ENCODE measurements around the gene CRTC3.

CRTC3 gene

GRCh38 chr15:90562669-90563068 lies 32.9 kb downstream of the CRTC3 start:
- ChIA-PET POLR2A (no interaction called here), CTCF (interaction anchor here (2.1 kb wide), 1 partner anchor 243 kb away, joined by 7 read pairs; no protein-coding TSS in a partner anchor)
- no peak for TF ChIP-seq CTCF (IDR thresholded peaks at IDR 0.05; ENCODE audit: insufficient read depth, low read length, missing control alignments)
- DNase-seq (ENCODE audit: low read depth, low spot score) = no peak
- no peak overlapping the region for H3K4me3 ChIP-seq (ENCODE audit: low read depth, low read length)

GRCh38 chr15:90563463-90563862 lies 33.7 kb downstream of the CRTC3 start:
- DNase-seq (ENCODE audit: low read depth, low spot score) = no peak
- POLR2A ChIA-PET = no interaction called here
- no peak for TF ChIP-seq CTCF (IDR thresholded peaks at IDR 0.05; ENCODE audit: insufficient read depth, low read length, missing control alignments)
- CTCF ChIA-PET = interaction anchor here (2.1 kb wide), 1 partner anchor 243 kb away, joined by 7 read pairs; no protein-coding TSS in a partner anchor
- no peak overlapping the region for H3K4me3 ChIP-seq (ENCODE audit: low read depth, low read length)

GRCh38 chr15:90564051-90564450 lies 34.3 kb downstream of the CRTC3 start:
- no peak overlapping the region for H3K4me3 ChIP-seq (ENCODE audit: low read depth, low read length)
- CTCF ChIA-PET = interaction anchor here (1.3 to 2.1 kb wide), 2 partner anchors 35 to 244 kb away, joined by 4 to 7 read pairs; no protein-coding TSS in a partner anchor
- DNase-seq (ENCODE audit: low read depth, low spot score) = no peak
- POLR2A ChIA-PET = no interaction called here
- TF ChIP-seq CTCF (IDR thresholded peaks at IDR 0.05; ENCODE audit: insufficient read depth, low read length, missing control alignments) = no peak

GRCh38 chr15:90564590-90564989 lies 34.9 kb downstream of the CRTC3 start:
- H3K4me3 ChIP-seq (ENCODE audit: low read depth, low read length) = no peak overlapping the region
- ChIA-PET CTCF (interaction anchor here (1.3 to 2.1 kb wide), 2 partner anchors 34 to 245 kb away, joined by 4 to 7 read pairs; no protein-coding TSS in a partner anchor), POLR2A (no interaction called here)
- TF ChIP-seq CTCF (IDR thresholded peaks at IDR 0.05; ENCODE audit: insufficient read depth, low read length, missing control alignments) = no peak
- no peak for DNase-seq (ENCODE audit: low read depth, low spot score)

- TF ChIP-seq CTCF (IDR thresholded peaks at IDR 0.05; ENCODE audit: insufficient read depth, low read length, missing control alignments) = no peak
- CTCF ChIA-PET = interaction anchor here (1.2 kb wide), 1 partner anchor 273 kb away, joined by 3 read pairs; no protein-coding TSS in a partner anchor
- POLR2A ChIA-PET = no interaction called here
Measured at GRCh38 chr15:90565866-90566265, 36.1 kb downstream of the CRTC3 start.

GRCh38 chr15:90570643-90571042 lies 40.9 kb downstream of the CRTC3 start:
- H3K4me3 ChIP-seq (ENCODE audit: low read depth, low read length) = no peak overlapping the region
- no peak for DNase-seq (ENCODE audit: low read depth, low spot score)
- TF ChIP-seq CTCF (IDR thresholded peaks at IDR 0.05; ENCODE audit: insufficient read depth, low read length, missing control alignments) = no peak
- ChIA-PET CTCF (no interaction called here), POLR2A (no interaction called here)

More at GRCh38 chr15:90565866-90566265, 36.1 kb downstream of the CRTC3 start:
- no peak for DNase-seq (ENCODE audit: low read depth, low spot score)
- no peak overlapping the region for H3K4me3 ChIP-seq (ENCODE audit: low read depth, low read length)
